MM.1S (cell line): ENCODE results near the gene URI1.

ENCODE experiments used
- DNase-seq: peaks from one replicate; pipeline ENCODE4 v3.0.0-alpha.2; 2015
- H2AFZ ChIP-seq: fragments of 300-600 bp; sonication (generic); 2 replicates; pipeline ENCODE4 v1.6.0; 2016; ENCODE audit warnings: antibody characterized with exemption, low read length
- H3F3A ChIP-seq: fragments of 300-600 bp; sonication (generic); 2 replicates; pipeline ENCODE4 v1.6.1; 2016; ENCODE audit warnings: mild to moderate bottlenecking, antibody characterized with exemption, low read length, moderate library complexity, mixed read lengths; ENCODE audit not compliant: insufficient read depth
- H3K27ac ChIP-seq: fragments of 300-600 bp; sonication (generic); 2 replicates; pipeline ENCODE4 v1.5.1; 2016; ENCODE audit warnings: mild to moderate bottlenecking, low read length
- H3K27me3 ChIP-seq: fragments of 300-600 bp; sonication (generic); replicated peaks from 2 replicates; pipeline ENCODE4 v1.6.0; 2016; ENCODE audit warnings: low read length; ENCODE audit not compliant: insufficient read depth
- H3K36me3 ChIP-seq: fragments of 300-600 bp; sonication (generic); replicated peaks from 2 replicates; pipeline ENCODE4 v1.6.1; 2016; ENCODE audit warnings: mild to moderate bottlenecking, low read length, mixed read lengths; ENCODE audit not compliant: insufficient read depth
- H3K4me1 ChIP-seq: fragments of 300-600 bp; sonication (generic); 2 replicates; pipeline ENCODE4 v1.6.1; 2016; ENCODE audit warnings: low read length, mixed read lengths
- H3K4me2 ChIP-seq: fragments of 300-600 bp; sonication (generic); 2 replicates; pipeline ENCODE4 v1.6.0; 2016; ENCODE audit warnings: low read depth, low read length
- H3K4me3 ChIP-seq: fragments of 300-600 bp; sonication (generic); 2 replicates; pipeline ENCODE4 v1.5.1; 2016; ENCODE audit warnings: low read length, mixed read lengths
- H3K79me2 ChIP-seq: fragments of 300-600 bp; sonication (generic); 2 replicates; pipeline ENCODE4 v1.6.1; 2016; ENCODE audit warnings: mixed run types, low read length, mixed read lengths
- H3K9ac ChIP-seq: fragments of 300-600 bp; sonication (generic); 2 replicates; pipeline ENCODE4 v1.6.1; 2016; ENCODE audit warnings: low read length, mixed read lengths
- H3K9me2 ChIP-seq: fragments of 300-600 bp; sonication (generic); replicated peaks from 2 replicates; pipeline ENCODE4 v1.6.1; 2016; ENCODE audit warnings: mild to moderate bottlenecking, low read length, mixed read lengths; ENCODE audit not compliant: insufficient read depth
- H3K9me3 ChIP-seq: fragments of 300-600 bp; sonication (generic); replicated peaks from 2 replicates; pipeline ENCODE4 v1.6.1; 2016; ENCODE audit warnings: mild to moderate bottlenecking, low read length, mixed read lengths; ENCODE audit not compliant: insufficient read depth
- H4K20me1 ChIP-seq: fragments of 300-600 bp; sonication (generic); 2 replicates; pipeline ENCODE4 v1.6.1; 2016; ENCODE audit warnings: mild to moderate bottlenecking, low read length, moderate library complexity, mixed read lengths; ENCODE audit not compliant: insufficient read depth
- CTCF ChIP-seq: fragments of 300-600 bp; sonication (generic); IDR thresholded peaks from 2 replicates; pipeline ENCODE4 v1.5.1; 2016; ENCODE audit warnings: antibody characterized with exemption, low read length, mixed read lengths
- EZH2 ChIP-seq: fragments of 300-600 bp; sonication (generic); optimal IDR thresholded peaks from 2 replicates; pipeline ENCODE3; 2017; ENCODE audit warnings: low read depth, mild to moderate bottlenecking, antibody characterized with exemption, low read length, mixed read lengths
- EZH2phosphoT487 ChIP-seq: fragments of 300-600 bp; sonication (generic); IDR thresholded peaks from 2 replicates; pipeline ENCODE4 v1.6.1; 2018; ENCODE audit warnings: antibody characterized with exemption, low read length

Gene URI1

GRCh38 chr19:30060531-30061222 is 118.6 kb downstream of the URI1 start:
- Histone ChIP-seq H3K9me2 (no peaks in the 10 kb centered on the region), H3K4me1 (no peaks in the 10 kb centered on the region), H3K27me3 (peaks cover 57% of the 10 kb centered on the region), H3F3A (no peaks in the 10 kb centered on the region), H3K9ac (no peak overlapping the region), H3K4me2 (no peak overlapping the region), H3K9me3 (no peaks in the 10 kb centered on the region), H3K79me2 (no peaks in the 10 kb centered on the region), H4K20me1 (no peaks in the 10 kb centered on the region), H3K27ac (no peak overlapping the region), H3K36me3 (no peaks in the 10 kb centered on the region), H2AFZ (no peak overlapping the region), H3K4me3 (no peak overlapping the region)
- DNase-seq = no peak
- TF ChIP-seq CTCF (no peak), EZH2phosphoT487 (no peak), EZH2 (no peak)

GRCh38 chr19:30061223-30062064 is 119.4 kb downstream of the URI1 start:
- Histone ChIP-seq H3K4me2 (no peak overlapping the region), H3K4me1 (no peaks in the 10 kb centered on the region), H3K9me3 (no peaks in the 10 kb centered on the region), H3K36me3 (no peaks in the 10 kb centered on the region), H3K4me3 (no peak overlapping the region), H3K9ac (no peak overlapping the region), H3K79me2 (no peaks in the 10 kb centered on the region), H2AFZ (no peak overlapping the region), H3K27ac (no peak overlapping the region), H3K27me3 (peaks cover 62% of the 10 kb centered on the region), H3F3A (no peaks in the 10 kb centered on the region), H4K20me1 (no peaks in the 10 kb centered on the region), H3K9me2 (no peaks in the 10 kb centered on the region)
- no peak for DNase-seq
- TF ChIP-seq EZH2 = no peak
- no peak for TF ChIP-seq EZH2phosphoT487
- no peak for TF ChIP-seq CTCF

GRCh38 chr19:30062065-30062906 is 120.2 kb downstream of the URI1 start:
- H3F3A ChIP-seq = no peaks in the 10 kb centered on the region
- no peak overlapping the region for H3K9ac ChIP-seq
- H3K36me3 ChIP-seq = no peaks in the 10 kb centered on the region
- H3K9me3 ChIP-seq = no peaks in the 10 kb centered on the region
- TF ChIP-seq EZH2phosphoT487 (no peak), EZH2 (no peak), CTCF (no peak)
- no peak overlapping the region for H3K4me2 ChIP-seq
- peaks cover 62% of the 10 kb centered on the region for H3K27me3 ChIP-seq
- no peak overlapping the region for H3K4me3 ChIP-seq
- no peak overlapping the region for H2AFZ ChIP-seq
- no peak for DNase-seq
- no peaks in the 10 kb centered on the region for H3K9me2 ChIP-seq
- no peaks in the 10 kb centered on the region for H4K20me1 ChIP-seq
- H3K79me2 ChIP-seq = no peaks in the 10 kb centered on the region
- H3K4me1 ChIP-seq = no peaks in the 10 kb centered on the region
- no peak overlapping the region for H3K27ac ChIP-seq
